NCI-H2227 (cell line): ENCODE data around the gene CCNK.

Source experiments
- DNase-seq: peaks from one replicate; lab custom pipeline; 2025; ENCODE audit not compliant: unreplicated experiment; lab: John Stamatoyannopoulos, UW

Gene CCNK

GRCh38 chr14:99505089-99505488, 23.9 kb downstream of the CCNK start:
- no peak for DNase-seq

- no peak for DNase-seq
These were observed 25.1 kb downstream of the CCNK start for GRCh38 chr14:99506276-99506675.

GRCh38 chr14:99507860-99508640, 26.8 kb downstream of the CCNK start:
- DNase-seq: no peak

DNA sequence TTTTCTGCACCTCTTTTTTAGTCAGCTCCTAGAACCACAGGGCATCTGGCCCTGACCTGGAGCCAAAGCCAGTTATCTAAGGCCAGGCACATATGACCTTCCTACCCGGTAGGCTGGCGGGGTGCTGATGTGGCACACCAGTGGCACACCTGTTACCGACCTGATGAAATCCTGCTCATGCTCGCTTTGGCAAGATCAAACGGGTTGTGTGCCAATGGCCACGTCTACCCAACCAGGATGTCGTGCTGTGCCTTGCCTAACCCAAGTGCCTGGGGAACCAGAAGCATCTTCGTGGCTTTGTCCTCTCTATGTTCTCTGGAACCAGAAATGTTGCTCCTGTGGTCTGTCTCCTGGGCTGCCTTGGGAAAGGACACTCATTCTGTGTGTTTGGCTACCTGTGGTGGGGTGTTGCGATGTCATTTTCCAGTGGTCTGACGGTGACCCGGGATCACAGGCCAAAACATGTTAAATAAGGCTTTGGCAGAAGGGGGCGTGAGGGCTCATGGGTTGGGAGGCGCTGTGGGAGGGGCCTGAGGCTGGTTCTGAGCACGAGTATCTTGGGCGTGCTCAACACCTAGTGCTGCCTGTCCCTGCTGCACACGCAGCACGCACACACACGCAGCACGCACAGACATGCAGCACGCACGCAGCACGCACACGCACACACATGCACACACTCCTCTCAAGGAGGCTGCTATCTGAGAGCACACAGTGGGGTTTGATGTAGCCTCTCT, 27.9 kb downstream of the CCNK start:
- DNase-seq: no peak

DNA sequence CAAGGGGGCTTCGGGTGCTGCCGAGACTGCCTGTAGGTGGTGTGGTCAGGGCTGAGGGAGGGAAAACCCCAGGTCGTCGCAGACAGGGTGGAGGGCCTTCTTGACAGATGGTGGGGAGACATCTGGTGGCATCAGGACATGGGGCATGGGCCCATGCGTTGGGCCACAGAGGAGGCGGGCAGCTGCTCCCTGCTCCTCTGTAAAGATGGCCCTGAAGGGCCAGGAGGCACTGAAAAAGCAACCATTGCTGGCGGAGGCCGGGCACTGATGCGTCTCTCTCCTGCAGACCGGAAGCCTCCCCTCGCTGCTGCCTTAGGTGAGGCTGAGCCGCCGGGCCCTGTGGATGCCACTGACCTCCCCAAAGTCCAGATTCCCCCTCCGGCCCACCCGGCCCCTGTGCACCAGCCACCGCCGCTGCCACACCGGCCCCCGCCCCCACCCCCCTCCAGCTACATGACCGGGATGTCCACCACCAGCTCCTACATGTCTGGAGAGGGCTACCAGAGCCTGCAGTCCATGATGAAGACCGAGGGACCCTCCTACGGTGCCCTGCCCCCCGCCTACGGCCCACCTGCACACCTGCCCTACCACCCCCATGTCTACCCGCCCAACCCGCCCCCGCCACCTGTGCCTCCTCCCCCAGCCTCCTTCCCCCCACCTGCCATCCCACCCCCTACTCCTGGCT, 28.8 kb downstream of the CCNK start:
- no peak for DNase-seq

GRCh38 chr14:99510556-99511139, 29.4 kb downstream of the CCNK start:
- DNase-seq: no peak

GRCh38 chr14:99511421-99512109, 30.4 kb downstream of the CCNK start:
- no peak for DNase-seq

GRCh38 chr14:99512110-99512449, 30.9 kb downstream of the CCNK start:
- DNase-seq: no peak

DNA sequence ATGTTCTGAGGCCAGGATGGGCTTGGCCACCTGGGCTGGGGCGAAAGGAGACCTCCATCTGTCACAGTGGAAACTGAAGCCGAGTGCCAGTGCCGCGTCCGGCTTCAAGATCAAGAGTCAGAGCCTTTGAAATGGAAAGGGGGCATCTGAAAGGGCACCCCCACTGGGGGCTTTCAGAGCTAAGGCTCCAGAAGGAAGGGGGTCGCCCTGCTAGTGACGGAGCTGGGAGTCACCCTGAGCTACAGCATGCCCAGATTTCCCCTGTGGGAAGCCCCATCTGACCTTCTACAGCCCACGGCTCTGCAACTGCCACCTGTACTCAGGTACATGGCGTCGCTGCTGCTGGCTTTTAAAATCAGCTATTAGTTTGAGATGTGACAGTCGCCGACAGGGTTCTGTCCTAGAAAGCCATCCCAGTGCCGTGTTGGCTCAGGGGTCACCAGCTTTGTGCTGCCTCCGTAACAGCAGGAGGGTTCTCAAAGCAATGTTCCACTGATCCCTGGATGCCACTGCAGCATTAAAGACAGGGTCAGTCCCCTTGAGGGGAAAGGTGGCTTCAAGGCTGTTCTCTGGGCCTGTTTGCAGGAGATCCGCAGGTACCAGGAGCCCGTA, 31.5 kb downstream of the CCNK start:
- no peak for DNase-seq

DNA sequence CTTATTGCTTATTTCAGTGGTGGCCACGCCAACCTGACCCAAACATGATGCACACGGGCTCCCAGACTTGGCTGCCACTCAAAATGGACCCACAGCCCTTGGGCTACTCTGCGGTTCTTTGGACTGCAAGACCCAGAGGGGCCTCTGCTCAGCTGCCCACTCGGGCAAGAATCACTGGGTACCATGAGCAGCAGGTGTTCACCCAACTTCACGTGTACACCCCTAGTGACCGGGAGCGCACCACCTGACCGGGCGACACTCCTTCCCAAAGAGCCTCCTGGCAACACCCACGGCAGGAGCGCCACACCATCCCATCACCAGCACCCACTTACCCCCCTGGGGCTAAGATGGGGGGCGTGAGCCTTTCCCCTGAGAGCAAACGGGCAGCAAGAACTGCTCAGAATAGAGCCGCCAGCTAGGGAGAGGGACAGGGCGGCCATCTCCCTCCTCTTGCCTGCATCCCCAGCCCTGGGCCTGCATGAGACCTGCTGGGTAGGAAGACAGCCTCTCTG, 32.0 kb downstream of the CCNK start:
- no peak for DNase-seq

GRCh38 chr14:99513946-99514551, 32.8 kb downstream of the CCNK start:
- DNase-seq: no peak

DNA sequence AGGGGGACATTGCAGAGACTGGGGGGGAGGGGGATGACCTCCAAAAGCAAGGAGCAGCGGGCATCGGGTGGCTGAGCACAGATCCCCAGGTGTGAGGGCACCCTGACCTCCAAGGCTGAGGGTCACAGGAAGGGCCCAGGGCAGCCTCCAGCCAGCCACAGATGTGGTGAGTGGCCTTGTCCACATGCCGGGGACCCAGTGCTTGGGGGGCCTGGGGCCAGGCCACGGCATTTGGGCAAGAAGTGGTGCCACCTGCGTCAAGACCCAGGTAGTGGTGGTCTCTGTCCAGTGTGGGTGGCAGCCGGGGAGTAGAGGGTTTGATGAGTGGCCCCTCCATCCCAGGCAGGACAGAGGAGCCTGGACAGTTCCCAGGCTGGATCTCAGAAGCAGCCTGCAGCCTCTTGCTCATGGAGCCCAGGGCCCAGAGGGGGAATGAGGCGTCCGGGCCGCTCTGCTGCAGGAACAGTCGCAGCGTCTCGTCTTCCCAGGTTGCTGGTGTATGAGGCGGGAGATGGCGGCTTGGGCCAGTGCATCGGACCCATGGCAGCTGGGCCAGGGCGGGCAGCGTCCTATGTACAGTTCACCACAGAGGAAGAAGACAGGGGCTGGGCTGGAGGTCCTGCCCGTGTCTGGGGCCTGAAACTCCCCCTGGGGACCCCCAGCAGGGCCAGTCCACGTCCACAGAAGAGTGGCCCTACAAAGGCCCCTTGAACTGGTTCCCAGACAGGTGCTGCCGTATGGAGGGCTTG, 33.5 kb downstream of the CCNK start:
- DNase-seq: no peak

DNA sequence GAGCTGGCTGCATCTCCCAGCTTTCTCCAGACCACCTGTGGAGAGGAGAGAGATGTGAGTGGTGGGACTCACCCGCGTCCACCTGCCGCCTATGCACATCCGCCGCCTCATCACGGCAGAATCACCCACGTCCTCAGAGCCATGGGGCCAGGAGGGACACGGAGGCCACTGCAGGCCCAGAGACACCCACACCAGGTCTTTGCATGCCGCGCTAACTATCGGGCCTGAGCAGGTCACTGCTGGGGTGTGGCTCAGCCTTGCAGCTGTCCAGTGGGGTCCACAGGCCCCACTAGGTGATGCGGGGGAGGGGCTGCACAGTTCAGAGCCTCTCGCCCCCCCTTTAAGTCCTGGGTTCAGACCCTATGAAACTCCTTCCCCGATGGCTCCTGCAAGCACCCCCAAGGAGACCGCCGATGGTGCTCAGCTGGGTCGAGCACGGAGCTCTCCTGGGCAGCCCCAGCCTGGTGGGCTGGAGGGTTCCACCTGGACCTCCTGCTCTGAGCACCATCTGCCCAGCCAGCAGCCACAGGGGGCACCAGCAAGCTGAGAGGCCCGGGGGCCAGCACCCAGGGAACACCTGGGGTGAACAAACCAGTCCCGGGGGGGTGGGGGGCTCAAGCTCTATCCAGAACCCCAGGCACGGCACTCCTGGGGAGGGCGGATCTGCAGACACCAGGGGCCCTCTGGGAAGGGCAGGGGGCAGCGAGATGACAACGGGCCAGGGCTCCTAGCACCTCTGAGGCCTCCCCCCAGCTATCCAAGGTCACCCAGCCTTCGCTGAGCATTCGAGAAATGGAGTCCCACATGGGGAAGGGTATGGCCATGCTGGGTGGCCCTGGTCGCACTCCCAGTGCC, 34.3 kb downstream of the CCNK start:
- no peak for DNase-seq

DNA sequence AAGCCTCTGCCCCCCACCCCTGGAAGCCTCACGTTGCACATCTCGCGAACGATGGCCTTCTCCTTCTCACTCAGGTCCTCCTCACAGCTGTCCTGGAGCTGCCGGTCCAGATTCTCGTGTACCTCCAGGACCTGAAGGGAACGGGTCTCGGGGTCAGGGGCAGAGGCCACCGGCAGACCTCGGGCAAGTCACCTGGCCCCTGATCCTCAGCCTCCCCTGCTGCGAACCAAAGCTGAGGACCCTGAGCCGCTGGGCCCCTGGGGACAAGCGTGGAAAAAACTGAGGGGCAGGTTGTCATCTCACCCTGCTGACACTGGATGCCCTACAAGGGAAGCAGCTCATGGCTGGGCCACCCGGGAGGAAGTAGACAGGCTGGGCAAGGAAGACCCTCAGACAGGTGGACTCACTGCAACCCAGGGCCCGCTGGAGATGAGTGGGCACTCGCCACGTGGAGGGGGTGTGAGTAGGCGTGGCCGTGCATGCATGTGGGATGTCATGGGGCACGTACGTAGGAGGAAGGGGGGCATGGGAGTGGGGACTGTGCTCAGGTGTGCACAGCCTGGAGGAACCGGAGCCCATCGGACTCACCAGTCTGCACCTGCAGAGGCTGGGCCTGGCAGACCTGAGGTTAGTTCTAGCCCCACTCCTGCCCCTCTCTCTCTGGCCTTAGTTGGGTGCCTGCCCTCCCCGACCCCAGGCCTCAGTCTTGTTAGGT, 35.1 kb downstream of the CCNK start:
- no peak for DNase-seq

- DNase-seq: no peak
These were observed 35.8 kb downstream of the CCNK start for GRCh38 chr14:99516871-99517642.

DNA sequence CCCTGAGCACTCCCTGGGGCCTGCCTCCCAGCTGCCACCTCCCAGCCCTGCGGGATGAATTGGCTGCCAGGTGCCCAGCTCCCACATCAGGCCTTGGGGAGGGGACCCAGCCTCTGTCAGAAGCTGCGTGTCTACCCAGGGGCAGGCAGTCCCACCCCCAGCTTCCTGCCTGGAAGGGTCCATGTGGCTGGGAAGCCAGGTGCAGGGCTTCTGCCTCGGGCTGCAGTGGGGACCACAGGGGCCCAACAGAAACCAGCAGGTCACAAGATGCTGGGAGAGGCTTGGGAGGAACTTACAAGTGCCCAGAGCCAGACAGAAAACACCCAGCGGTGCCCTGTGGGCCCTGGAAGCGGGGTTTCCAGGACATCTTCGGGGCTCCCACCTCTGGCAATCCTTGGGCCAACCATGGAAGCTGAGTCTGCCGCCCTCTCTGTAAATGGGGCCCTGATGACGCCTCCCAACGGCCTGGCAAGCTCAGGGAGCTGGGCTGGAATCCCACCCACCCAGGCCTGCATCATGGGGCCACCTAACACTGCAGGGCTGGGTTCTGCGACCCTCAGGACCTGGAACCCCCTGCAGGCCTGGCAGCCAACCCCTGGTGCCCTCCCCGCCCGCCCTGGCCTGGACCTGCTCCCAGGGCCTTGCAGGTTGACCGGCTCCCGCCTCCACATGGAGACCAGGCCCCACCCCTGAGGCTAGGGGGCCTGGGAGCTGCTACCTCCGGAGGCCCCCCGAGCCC, 36.6 kb downstream of the CCNK start:
- no peak for DNase-seq
